ENCODE measurements around the gene RAB3B.

The RAB3B gene

DNA sequence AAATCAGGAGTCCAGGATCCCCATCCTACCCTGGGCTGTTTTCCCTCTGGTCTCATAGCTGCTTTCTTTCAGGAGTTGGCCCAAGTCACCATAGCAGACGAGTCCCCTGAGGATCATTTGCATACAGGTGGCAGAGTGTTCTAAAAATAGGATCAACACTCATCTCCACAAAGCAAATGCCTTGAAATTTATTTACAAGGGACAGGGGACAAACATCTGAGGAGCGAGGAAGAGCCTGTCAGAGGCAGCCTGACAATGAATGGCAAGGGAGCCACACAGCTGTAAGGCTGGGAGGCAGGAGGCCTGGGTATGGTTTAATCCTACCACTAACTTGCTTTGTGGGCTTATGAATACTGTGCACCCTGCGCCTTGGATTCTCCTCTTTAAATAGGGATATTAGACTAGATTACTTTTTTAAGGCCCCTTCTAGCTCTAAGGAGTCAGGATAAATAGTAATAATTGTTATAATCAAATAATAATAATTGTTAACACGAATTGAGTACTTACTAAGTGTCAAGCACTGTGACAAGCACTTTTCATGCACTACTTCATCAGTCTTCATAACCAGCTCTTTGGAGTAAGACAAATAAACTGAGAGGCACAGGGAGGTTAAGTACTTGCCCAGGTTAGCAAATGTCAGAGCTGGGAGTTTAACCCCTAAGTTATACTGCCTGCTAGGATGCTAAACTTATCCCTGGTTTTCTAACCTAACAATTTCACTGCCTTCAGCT is 34.5 kb downstream of the RAB3B start:
- DNase-seq = no peak

- no peak for DNase-seq
Observed at GRCh38 chr1:51954783-51955182, 35.7 kb downstream of the RAB3B start.

DNA sequence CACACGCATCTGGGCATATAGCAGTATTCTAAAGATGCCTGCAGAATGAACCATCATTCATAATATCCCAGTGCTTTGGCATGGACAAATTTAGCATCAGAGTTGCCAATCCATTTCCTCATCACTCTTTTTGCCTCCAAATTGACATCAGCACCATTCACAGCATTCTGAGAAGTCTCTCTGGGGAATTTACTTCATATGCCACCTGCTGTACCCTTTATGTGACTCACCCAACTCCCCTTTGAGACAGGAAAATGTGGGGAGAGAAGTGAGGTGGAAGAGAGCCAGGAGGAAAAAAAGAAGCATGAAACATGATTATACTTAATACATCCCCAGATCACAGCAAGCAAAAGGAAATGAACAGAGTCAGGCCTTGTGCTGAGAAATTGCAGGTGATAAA is 37.4 kb downstream of the RAB3B start:
- DNase-seq = peak; percentile 25

DNA sequence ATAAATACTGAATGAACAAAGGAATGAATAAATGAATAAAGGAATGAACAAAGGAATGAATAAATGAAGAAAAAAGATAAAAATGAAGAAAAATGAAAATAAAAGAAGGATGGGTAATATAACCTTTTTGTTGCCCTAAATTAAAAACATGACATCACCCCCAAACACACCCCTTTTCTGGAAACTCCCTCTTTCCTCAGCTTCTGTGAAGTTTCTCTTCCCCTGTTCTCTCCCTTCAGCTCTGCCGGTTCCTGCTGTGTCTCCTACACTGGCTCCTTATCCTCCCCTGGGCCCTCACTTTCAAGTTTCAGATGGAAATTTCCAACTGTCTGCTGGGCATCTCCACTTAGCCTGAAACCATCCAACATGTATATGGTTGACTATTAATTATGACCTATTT is 37.9 kb downstream of the RAB3B start:
- no peak for DNase-seq

- no peak for DNase-seq
Observed at GRCh38 chr1:51950701-51951100, 39.8 kb downstream of the RAB3B start.

GRCh38 chr1:51949014-51949702 is 41.3 kb downstream of the RAB3B start:
- no peak for DNase-seq

GRCh38 chr1:51948491-51948915 is 42.0 kb downstream of the RAB3B start:
- DNase-seq = no peak

DNA sequence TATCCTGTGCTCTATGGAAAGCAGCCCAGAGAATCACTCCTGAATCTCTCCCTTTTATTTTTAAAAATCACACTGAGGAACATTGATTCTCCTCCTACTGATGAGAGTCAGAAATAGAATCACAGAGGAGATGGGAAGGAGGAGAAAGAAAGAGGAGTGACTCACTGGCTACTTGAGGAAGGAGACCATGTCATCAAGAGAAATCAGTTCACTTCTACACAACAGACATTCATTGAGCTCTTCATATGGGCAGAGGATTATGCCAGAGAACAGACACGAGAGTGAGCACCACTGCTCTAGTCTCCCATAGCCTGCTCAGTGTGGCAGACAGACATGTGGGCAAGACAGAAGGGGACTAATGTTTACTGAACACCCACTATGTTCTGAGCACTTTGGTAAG is 44.2 kb downstream of the RAB3B start:
- DNase-seq = no peak

GRCh38 chr1:51945591-51945990 is 44.9 kb downstream of the RAB3B start:
- DNase-seq = no peak

- no peak for DNase-seq
Observed at GRCh38 chr1:51942281-51942680, 48.2 kb downstream of the RAB3B start.

GRCh38 chr1:51941528-51941927 is 49.0 kb downstream of the RAB3B start:
- DNase-seq = peak; percentile 22

DNA sequence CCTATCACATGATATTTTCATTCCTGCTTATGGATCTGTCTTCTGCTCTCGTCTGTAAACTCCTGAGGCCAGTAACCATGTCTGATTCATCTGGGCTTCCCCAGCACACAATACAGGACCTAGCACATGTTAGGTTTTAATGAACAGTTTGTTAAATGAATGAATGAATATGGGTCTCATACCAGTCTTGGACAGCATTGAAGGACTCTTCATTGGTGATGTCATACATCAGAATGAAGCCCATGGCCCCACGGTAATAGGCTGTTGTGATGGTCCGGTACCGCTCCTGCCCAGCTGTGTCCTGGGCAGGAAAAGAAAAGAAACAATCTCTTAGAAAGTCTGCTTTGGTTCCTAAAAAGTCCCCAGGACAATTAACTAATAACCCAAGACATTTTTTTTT is 53.4 kb downstream of the RAB3B start:
- no peak for DNase-seq

DNA sequence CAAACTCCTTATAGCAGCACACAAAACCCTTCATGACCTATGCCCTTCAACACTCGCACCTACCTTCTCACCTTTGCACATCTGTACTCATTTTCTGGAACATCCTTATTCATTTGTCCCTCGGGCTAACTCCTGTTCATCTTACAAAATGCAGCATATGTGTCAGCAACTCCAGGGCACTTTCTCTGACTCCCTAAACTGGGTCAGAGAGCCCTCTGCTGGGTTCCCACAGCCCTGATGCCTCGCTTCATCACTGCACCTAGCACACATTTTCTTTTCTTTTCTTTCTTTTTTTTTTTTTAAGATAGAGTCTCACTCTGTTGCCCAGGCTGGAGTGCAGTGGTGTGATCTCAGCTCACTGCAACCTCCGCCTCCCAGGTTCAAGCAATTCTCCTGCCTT is 54.0 kb downstream of the RAB3B start:
- DNase-seq = no peak

GRCh38 chr1:51933344-51933743 is 57.2 kb downstream of the RAB3B start:
- no peak for DNase-seq

DNA sequence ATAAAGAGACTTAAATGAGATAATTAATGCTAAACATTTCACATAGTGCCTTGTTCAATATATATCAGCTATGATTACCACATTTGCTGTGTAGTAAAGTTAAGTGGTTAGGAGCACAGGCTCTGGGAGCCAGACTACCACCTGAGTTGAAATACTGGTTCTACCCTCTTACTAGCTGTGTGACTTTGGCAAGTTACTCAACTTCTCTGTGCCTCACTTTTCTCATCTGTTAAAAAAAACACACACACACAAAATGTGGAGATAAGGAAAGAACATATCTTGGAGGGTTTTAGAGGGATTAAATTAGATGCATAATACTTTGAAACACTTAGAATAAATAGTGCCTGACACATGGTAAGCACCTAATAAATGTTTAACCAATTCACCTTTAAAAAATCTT is 60.2 kb downstream of the RAB3B start:
- DNase-seq = no peak

GRCh38 chr1:51928896-51929295 is 61.6 kb downstream of the RAB3B start:
- DNase-seq = no peak

- DNase-seq = no peak
Observed at GRCh38 chr1:51927029-51927428, 63.5 kb downstream of the RAB3B start.

DNA sequence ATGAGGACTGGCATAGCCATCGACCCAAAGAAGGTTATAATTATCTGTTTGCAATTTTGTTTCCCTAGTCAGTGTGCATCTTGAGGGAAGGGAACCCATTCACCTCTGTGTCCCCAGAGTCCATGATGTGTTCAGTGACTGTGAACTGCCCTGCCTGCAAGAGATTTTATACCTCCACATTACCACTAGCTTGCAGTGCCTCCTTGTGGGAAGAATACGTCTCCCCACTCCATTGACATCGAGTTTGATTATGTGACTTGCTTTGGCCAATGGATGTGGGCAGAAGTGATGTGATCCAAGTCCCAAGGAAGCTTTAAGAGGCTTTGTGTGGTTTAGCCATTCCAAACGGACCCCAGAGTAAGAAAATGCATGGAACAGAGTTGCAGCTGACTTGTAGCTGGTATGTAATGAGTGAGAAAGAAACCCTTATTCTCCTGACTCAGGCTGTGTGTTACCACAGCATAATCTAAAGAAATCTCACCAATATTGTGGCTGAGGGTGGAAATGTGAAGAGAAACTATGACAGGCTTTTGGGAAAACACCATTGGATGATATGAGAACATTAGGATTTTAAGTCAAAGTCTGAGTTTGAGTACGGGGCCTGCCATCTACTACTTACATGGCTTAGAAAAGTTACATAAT is 64.2 kb downstream of the RAB3B start:
- peak; percentile 53 for DNase-seq

DNA sequence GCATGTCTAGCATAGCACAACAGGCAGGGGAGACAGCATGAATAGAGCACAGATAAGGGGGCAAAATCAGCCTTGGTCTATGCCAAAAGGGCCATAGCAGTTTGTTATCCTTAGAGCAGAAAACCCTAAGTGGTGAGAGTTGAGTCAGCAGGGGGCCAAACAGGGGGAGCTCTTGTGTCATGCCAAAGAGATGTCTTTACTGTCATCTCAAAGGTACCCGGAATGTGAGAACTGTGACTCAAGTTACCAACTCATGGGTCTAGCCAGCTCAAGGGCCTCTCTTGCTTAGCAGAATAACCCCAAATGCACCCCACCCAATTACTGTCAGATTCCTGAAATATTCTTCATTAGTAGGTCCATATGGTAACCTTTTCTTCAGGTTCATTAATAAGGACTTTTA is 66.0 kb downstream of the RAB3B start:
- no peak for DNase-seq

DNA sequence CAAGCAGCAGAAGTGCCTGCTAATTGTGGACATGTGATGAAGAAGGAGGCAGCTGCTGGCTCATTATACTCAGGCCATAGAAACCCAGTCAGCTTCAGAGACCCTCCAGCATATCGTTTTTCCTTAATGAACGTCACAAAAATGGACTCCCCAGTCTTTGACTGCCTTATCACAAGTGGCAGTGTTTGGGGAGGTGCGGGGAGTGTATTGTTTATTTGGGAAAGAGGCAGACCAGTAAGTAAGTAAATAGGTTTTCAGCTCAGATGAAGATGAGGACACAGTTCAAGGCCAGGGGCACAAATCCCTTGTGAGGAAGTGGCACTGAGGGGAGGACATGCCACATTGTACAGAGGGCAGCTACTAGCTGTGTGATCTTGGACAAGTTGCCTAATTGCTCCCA is 68.5 kb downstream of the RAB3B start:
- no peak for DNase-seq

- no peak for DNase-seq
Observed at GRCh38 chr1:51920130-51920529, 70.4 kb downstream of the RAB3B start.

DNA sequence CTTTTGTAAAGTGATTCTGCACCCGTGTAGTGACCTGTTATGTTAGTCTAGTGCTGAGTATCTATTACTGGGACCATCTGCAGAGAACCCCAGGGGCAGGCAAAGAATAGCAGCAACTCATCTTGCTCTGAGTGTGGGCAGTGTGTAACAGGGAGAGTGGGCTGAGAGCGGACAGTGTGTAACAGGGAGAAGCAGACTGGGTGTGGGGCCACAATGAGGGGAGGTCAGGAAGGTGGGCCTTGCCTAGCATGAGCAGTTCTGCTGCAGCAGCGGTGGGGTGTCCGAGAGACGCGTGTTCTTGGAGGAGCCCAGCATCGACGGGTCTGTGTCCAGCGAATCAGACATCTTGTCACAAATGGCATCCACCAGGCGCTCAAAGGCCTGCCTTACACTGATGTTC is 70.8 kb downstream of the RAB3B start:
- no peak for DNase-seq

GRCh38 chr1:51916587-51917405 is 73.7 kb downstream of the RAB3B start:
- peak; percentile 72 for DNase-seq

Measured in NCI-H226 (cell line).